NB4 (cell line): ENCODE data around the gene NUP85.

Experiments used
- MAX ChIP-seq: IDR thresholded peaks from 2 replicates; pipeline ENCODE4 v1.6.1; 2011; ENCODE audit warnings: low read depth, low read length
- TF ChIP-seq, protein P1 (sequence below): IDR thresholded peaks from one replicate; pipeline ENCODE4 v1.5.1; 2012; ENCODE audit warnings: low read depth, low read length

GRCh38 chr17:75173526-75173925 is 32.0 kb upstream of the NUP85 start:
- TF ChIP-seq, protein P1, sequence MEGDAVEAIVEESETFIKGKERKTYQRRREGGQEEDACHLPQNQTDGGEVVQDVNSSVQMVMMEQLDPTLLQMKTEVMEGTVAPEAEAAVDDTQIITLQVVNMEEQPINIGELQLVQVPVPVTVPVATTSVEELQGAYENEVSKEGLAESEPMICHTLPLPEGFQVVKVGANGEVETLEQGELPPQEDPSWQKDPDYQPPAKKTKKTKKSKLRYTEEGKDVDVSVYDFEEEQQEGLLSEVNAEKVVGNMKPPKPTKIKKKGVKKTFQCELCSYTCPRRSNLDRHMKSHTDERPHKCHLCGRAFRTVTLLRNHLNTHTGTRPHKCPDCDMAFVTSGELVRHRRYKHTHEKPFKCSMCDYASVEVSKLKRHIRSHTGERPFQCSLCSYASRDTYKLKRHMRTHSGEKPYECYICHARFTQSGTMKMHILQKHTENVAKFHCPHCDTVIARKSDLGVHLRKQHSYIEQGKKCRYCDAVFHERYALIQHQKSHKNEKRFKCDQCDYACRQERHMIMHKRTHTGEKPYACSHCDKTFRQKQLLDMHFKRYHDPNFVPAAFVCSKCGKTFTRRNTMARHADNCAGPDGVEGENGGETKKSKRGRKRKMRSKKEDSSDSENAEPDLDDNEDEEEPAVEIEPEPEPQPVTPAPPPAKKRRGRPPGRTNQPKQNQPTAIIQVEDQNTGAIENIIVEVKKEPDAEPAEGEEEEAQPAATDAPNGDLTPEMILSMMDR: no peak
- TF ChIP-seq MAX: no peak
